Fibroblast of villous mesenchyme (primary cell): Measurements from ENCODE around the gene DYNC2I2. TPM values are rescaled to one million over a fixed set of nuclear protein-coding genes. Genes with fewer than 3 reads are reported as not detected.
"Not testable (repeated sequence)": the region's sequence is repeated elsewhere in the genome, so short reads cannot be mapped to it uniquely, and the experiment has no call there.

Source experiments
- DNase-seq: peaks from one replicate; pipeline ENCODE4 v3.0.0-alpha.2; 2010; ENCODE audit warnings: low read depth
- H3K4me3 ChIP-seq: 2 replicates; pipeline ENCODE4 v1.5.1; 2011; ENCODE audit warnings: low read depth, mild to moderate bottlenecking, low read length
- CTCF ChIP-seq: IDR thresholded peaks from 2 replicates; pipeline ENCODE4 v1.5.1; 2012; ENCODE audit warnings: low read depth, mild to moderate bottlenecking, low read length; ENCODE audit not compliant: insufficient read depth
- total RNA-seq: library from RNA; depleted of rRNA; stranded (reverse); fragments of >200 nt; gene quantifications from 2 replicates; pipeline ENCODE4 v1.2.3, GENCODE V29; 2012

The DYNC2I2 gene
- total RNA-seq, 1 donor = 52.2 TPM

- peak within 1 kb of the TSS; percentile 79 for H3K4me3 ChIP-seq
- peak; percentile 78 for TF ChIP-seq CTCF
- DNase-seq = peak; percentile 82
Measured at GRCh38 chr9:128702445-128702948, 45.9 kb upstream of the DYNC2I2 start, which contains the start of gene PKN3. PKN3 (plus strand) TSS chr9:128702503; CDS start chr9:128702916, 413 bp downstream.

GRCh38 chr9:128701227-128701854 is 44.7 kb upstream of the DYNC2I2 start:
- no peak for TF ChIP-seq CTCF
- no peak overlapping the region for H3K4me3 ChIP-seq
- DNase-seq = no peak

- H3K4me3 ChIP-seq, DNase-seq: not testable (repeated sequence)
Measured at GRCh38 chr9:128699096-128699795, 42.6 kb upstream of the DYNC2I2 start.

- no peak for TF ChIP-seq CTCF
- DNase-seq = no peak
- no peak overlapping the region for H3K4me3 ChIP-seq
Measured at GRCh38 chr9:128696923-128697707, 40.5 kb upstream of the DYNC2I2 start.

- TF ChIP-seq CTCF = no peak
- no peak for DNase-seq
- H3K4me3 ChIP-seq = no peak overlapping the region
Measured at GRCh38 chr9:128694344-128694743, 37.7 kb upstream of the DYNC2I2 start.

GRCh38 chr9:128693738-128694137 is 37.1 kb upstream of the DYNC2I2 start:
- not testable (repeated sequence) for DNase-seq, H3K4me3 ChIP-seq

- TF ChIP-seq CTCF = no peak
- H3K4me3 ChIP-seq = peak overlapping the region; percentile 85
- DNase-seq = no peak
Measured at GRCh38 chr9:128690684-128691034, 34.0 kb upstream of the DYNC2I2 start.
